Mesenchymal stem cell (in vitro differentiated cells and primary cell): ENCODE data around the gene ACACA.

Experiments used
- DNase-seq: peaks from one replicate; pipeline ENCODE4 v3.0.0-alpha.2; 2013
- H2AFZ ChIP-seq: one replicate; pipeline ENCODE4 v1.6.1; 2013; ENCODE audit warnings: low read depth, mild to moderate bottlenecking, control low read depth, inconsistent platforms, low read length, moderate library complexity
- H2AK5ac ChIP-seq: 2 replicates; pipeline ENCODE4 v1.6.1; 2013; ENCODE audit warnings: low read length, moderate library complexity, mild to moderate bottlenecking, inconsistent platforms; ENCODE audit not compliant: severe bottlenecking
- H2BK120ac ChIP-seq: one replicate; pipeline ENCODE4 v1.6.1; 2013; ENCODE audit warnings: low read depth, mild to moderate bottlenecking, inconsistent platforms, low read length, moderate library complexity
- H2BK12ac ChIP-seq, 2 experiments: one replicate each; pipeline ENCODE4 v1.6.1; 2013; ENCODE audit warnings: inconsistent platforms in 2 of 2, low read length in 2 of 2, mild to moderate bottlenecking in 2 of 2, moderate library complexity in 2 of 2, control low read depth in 1 of 2
- H2BK15ac ChIP-seq: one replicate; pipeline ENCODE4 v1.6.1; 2013; ENCODE audit warnings: mild to moderate bottlenecking, low read depth, inconsistent platforms; ENCODE audit not compliant: poor library complexity, severe bottlenecking
- H2BK5ac ChIP-seq: 2 replicates; pipeline ENCODE4 v1.6.1; 2013; ENCODE audit warnings: low read depth, mild to moderate bottlenecking, low read length, control low read depth, inconsistent platforms; ENCODE audit not compliant: poor library complexity, severe bottlenecking
- H3K14ac ChIP-seq, 2 experiments: one replicate each; pipeline ENCODE4 v1.6.1; 2013; ENCODE audit warnings: inconsistent platforms in 2 of 2, low read length in 2 of 2, control low read depth in 1 of 2, mild to moderate bottlenecking in 1 of 2, moderate library complexity in 1 of 2
- H3K18ac ChIP-seq, 2 experiments: one replicate each; pipeline ENCODE4 v1.6.1; 2013; ENCODE audit warnings: inconsistent platforms in 2 of 2, low read length in 2 of 2, control low read depth in 1 of 2, low read depth in 1 of 2, mild to moderate bottlenecking in 1 of 2
- H3K23ac ChIP-seq, 2 experiments: one replicate each; pipeline ENCODE4 v1.6.1; 2013; ENCODE audit warnings: inconsistent platforms in 2 of 2, low read length in 2 of 2, mild to moderate bottlenecking in 2 of 2, moderate library complexity in 2 of 2, control low read depth in 1 of 2
- H3K27ac ChIP-seq: 2 replicates; pipeline ENCODE4 v1.5.1; 2013; ENCODE audit warnings: mild to moderate bottlenecking, moderate library complexity, low read length, control low read depth, inconsistent platforms; ENCODE audit not compliant: poor library complexity, severe bottlenecking
- H3K27me3 ChIP-seq, 2 experiments: 2 replicates each; pipeline versions ENCODE4 v1.6.1 to v1.7.0; 2013; ENCODE audit warnings: low read length in 2 of 2, mild to moderate bottlenecking in 2 of 2, moderate library complexity in 2 of 2, control low read depth in 1 of 2, inconsistent platforms in 1 of 2; ENCODE audit not compliant: control insufficient read depth in 1 of 2, insufficient read depth in 1 of 2
- H3K36me3 ChIP-seq, 2 experiments: 2 replicates each; pipeline versions ENCODE4 v1.6.1 to v1.7.0; 2013; ENCODE audit warnings: low read length in 2 of 2, control low read depth in 1 of 2, inconsistent platforms in 1 of 2, low read depth in 1 of 2, mild to moderate bottlenecking in 1 of 2; ENCODE audit not compliant: insufficient read depth in 2 of 2, control insufficient read depth in 1 of 2
- H3K4ac ChIP-seq, 2 experiments: one replicate each; pipeline ENCODE4 v1.6.1; 2013; ENCODE audit warnings: inconsistent platforms in 2 of 2, low read length in 2 of 2, mild to moderate bottlenecking in 2 of 2, moderate library complexity in 2 of 2, control low read depth in 1 of 2, low read depth in 1 of 2
- H3K4me1 ChIP-seq: 2 replicates; pipeline ENCODE4 v1.6.1; 2013; ENCODE audit warnings: low read depth, low read length, control low read depth; ENCODE audit not compliant: control insufficient read depth, insufficient read depth
- H3K4me2 ChIP-seq: 2 replicates; pipeline ENCODE4 v1.6.1; 2013; ENCODE audit warnings: low read length, mild to moderate bottlenecking, inconsistent platforms; ENCODE audit not compliant: poor library complexity, severe bottlenecking
- H3K4me3 ChIP-seq, 2 experiments: 2 replicates each; pipeline versions ENCODE4 v1.5.1 to v1.7.0; 2013; ENCODE audit warnings: low read length in 2 of 2, mild to moderate bottlenecking in 2 of 2, control low read depth in 1 of 2, low read depth in 1 of 2; ENCODE audit not compliant: insufficient read depth in 1 of 2
- H3K79me1 ChIP-seq: replicated peaks from 2 replicates; pipeline ENCODE4 v1.6.1; 2013; ENCODE audit warnings: mild to moderate bottlenecking, control low read depth, low read length, inconsistent platforms; ENCODE audit not compliant: poor library complexity, severe bottlenecking
- H3K9ac ChIP-seq: 2 replicates; pipeline ENCODE4 v1.7.0; 2013; ENCODE audit warnings: mild to moderate bottlenecking, low read length, moderate library complexity
- H3K9me3 ChIP-seq: 2 replicates; pipeline ENCODE4 v1.7.0; 2013; ENCODE audit warnings: mild to moderate bottlenecking, low read length; ENCODE audit not compliant: control insufficient read depth
- H4K8ac ChIP-seq: one replicate; pipeline ENCODE4 v1.6.1; 2013; ENCODE audit warnings: inconsistent platforms, mild to moderate bottlenecking, low read length, moderate library complexity
- H4K91ac ChIP-seq: one replicate; pipeline ENCODE4 v1.6.1; 2013; ENCODE audit warnings: mild to moderate bottlenecking, low read length, inconsistent platforms
- WGBS: methylation state at CpG from one replicate; pipeline ENCODE4 v1.1.7; 2013; ENCODE audit warnings: mixed read lengths; 5-methylcytosine and 5-hydroxymethylcytosine counted together

The ACACA gene

GRCh38 chr17:37240381-37240780, 166.3 kb downstream of the ACACA start:
- Histone ChIP-seq H3K4ac (no peak overlapping the region), H3K27me3 (no peaks in the 10 kb centered on the region), H3K4me2 (no peak overlapping the region), H3K27ac (no peak overlapping the region), H3K9me3 (no peaks in the 10 kb centered on the region), H2AK5ac (no peak overlapping the region), H3K4me1 (no peaks in the 10 kb centered on the region), H4K91ac (no peak overlapping the region), H3K79me1 (peaks cover 2% of the 10 kb centered on the region), H2BK120ac (no peak overlapping the region), H3K18ac (no peak overlapping the region), H4K8ac (no peak overlapping the region), H3K36me3 (peaks cover 28 to 93% of the 10 kb centered on the region in 2 experiments), H2BK5ac (no peak overlapping the region), H3K4me3 (no peak overlapping the region), H2AFZ (no peak overlapping the region), H3K23ac (no peak overlapping the region), H3K14ac (no peak overlapping the region), H2BK12ac (no peak overlapping the region), H2BK15ac (no peak overlapping the region), H3K9ac (no peak overlapping the region)
- DNase-seq: no peak
- 96% methylated on average over 5 of the region's 5 CpGs for whole genome bisulfite sequencing

DNA sequence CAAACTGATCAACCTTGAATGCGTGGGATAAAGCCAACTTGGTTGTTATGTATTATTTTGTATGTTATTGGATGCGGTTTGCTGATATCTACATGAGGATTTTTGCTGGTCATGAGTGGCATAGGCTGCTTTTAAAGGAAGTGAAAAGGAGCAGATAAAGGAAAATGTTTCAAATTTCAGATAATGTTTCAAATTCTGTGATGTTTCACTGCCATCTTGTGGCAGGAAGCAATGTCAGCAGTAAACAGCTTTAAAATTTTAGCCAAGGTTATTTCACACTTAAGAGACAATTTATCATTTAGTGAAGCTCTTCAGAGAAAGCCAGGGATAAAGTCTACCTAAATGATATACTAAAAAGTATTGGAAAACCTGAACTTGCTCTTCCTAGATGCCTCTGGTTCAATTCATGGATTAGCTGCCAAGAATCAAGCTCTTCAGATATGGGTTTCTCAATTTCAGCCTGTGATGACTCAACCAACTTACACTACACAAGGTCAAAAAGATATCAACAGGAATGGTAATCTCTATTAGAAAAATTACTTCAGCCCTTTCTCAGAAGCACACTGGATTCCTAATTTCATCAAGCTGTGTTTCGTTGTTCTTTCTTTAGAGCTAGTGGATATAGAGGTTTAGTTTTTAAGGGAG, 166.8 kb downstream of the ACACA start:
- no peak overlapping the region for H3K4me2 ChIP-seq
- H3K14ac ChIP-seq: no peak overlapping the region
- no peaks in the 10 kb centered on the region for H3K9me3 ChIP-seq
- H2AK5ac ChIP-seq: no peak overlapping the region
- H2AFZ ChIP-seq: no peak overlapping the region
- no peaks in the 10 kb centered on the region for H3K27me3 ChIP-seq
- H2BK5ac ChIP-seq: no peak overlapping the region
- no peak overlapping the region for H4K8ac ChIP-seq
- H2BK12ac ChIP-seq: no peak overlapping the region
- no peak overlapping the region for H3K23ac ChIP-seq
- H3K79me1 ChIP-seq: peaks cover 2% of the 10 kb centered on the region
- H3K4me3 ChIP-seq: no peak overlapping the region
- no peak overlapping the region for H2BK15ac ChIP-seq
- no peak overlapping the region for H3K18ac ChIP-seq
- H3K4me1 ChIP-seq: no peaks in the 10 kb centered on the region
- 92% methylated on average over 3 of the region's 3 CpGs for WGBS
- DNase-seq: peak; percentile 54
- H4K91ac ChIP-seq: no peak overlapping the region
- no peak overlapping the region for H2BK120ac ChIP-seq
- peaks cover 26 to 93% of the 10 kb centered on the region in 2 experiments for H3K36me3 ChIP-seq
- no peak overlapping the region for H3K4ac ChIP-seq
- no peak overlapping the region for H3K9ac ChIP-seq
- H3K27ac ChIP-seq: no peak overlapping the region

DNA sequence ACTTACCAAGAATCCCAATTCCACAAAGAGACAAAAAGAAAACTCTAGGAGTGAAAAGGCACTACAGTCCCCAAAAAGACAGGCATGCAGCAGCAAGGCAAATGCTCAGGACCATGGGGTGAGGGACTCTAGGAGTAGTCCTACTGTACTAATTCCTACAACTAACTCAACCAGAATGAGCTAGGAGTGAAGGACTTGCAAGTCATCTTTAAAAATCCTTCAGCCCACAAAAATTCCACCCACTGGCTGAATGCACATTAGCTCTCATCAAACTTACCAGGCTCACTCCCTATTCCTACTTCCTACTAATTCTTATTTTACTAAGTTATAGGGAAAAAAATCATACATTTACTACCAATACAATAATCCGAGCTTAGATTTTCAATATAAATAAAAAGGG, 172.5 kb downstream of the ACACA start:
- 100% methylated on average over 1 of the region's 1 CpG for WGBS
- Histone ChIP-seq H2AFZ (no peak overlapping the region), H3K4me2 (no peak overlapping the region), H3K18ac (no peak overlapping the region), H3K23ac (no peak overlapping the region), H2BK15ac (no peak overlapping the region), H3K9me3 (no peaks in the 10 kb centered on the region), H2AK5ac (no peak overlapping the region), H3K4me3 (no peak overlapping the region), H3K27me3 (no peaks in the 10 kb centered on the region), H2BK12ac (no peak overlapping the region), H2BK5ac (no peak overlapping the region), H3K9ac (no peak overlapping the region), H3K27ac (no peak overlapping the region), H3K36me3 (peaks cover 12 to 87% of the 10 kb centered on the region in 2 experiments), H4K8ac (no peak overlapping the region), H3K79me1 (peaks cover 5% of the 10 kb centered on the region), H3K4me1 (no peaks in the 10 kb centered on the region), H2BK120ac (no peak overlapping the region), H3K14ac (no peak overlapping the region), H4K91ac (no peak overlapping the region), H3K4ac (no peak overlapping the region)
- no peak for DNase-seq

- 91% methylated on average over 11 of the region's 11 CpGs for WGBS
These were observed 173.6 kb downstream of the ACACA start for GRCh38 chr17:37233036-37233435.

More at GRCh38 chr17:37233036-37233435, 173.6 kb downstream of the ACACA start:
- Histone ChIP-seq H3K18ac (no peak overlapping the region), H3K4me3 (no peak overlapping the region), H3K23ac (no peak overlapping the region), H3K4ac (no peak overlapping the region), H2AFZ (no peak overlapping the region), H3K9ac (no peak overlapping the region), H3K14ac (no peak overlapping the region), H4K91ac (no peak overlapping the region), H2AK5ac (no peak overlapping the region), H2BK120ac (no peak overlapping the region), H3K4me1 (no peaks in the 10 kb centered on the region), H3K27me3 (no peaks in the 10 kb centered on the region), H3K36me3 (peaks cover 9 to 84% of the 10 kb centered on the region in 2 experiments), H3K9me3 (no peaks in the 10 kb centered on the region), H4K8ac (no peak overlapping the region), H3K4me2 (no peak overlapping the region), H3K27ac (no peak overlapping the region), H2BK5ac (no peak overlapping the region), H2BK15ac (no peak overlapping the region), H3K79me1 (peaks cover 5% of the 10 kb centered on the region), H2BK12ac (no peak overlapping the region)
- DNase-seq: no peak
